T47D (cell line): ENCODE results near the gene TMEM51.

Experiments
- DNase-seq, 2 experiments: peaks; one replicate each; pipeline versions ENCODE4 v3.0.0 to v3.0.0-alpha.2; 2011 to 2012; ENCODE audit warnings: low read depth in 1 of 2, low spot score in 1 of 2
- JUND ChIP-seq: IDR thresholded peaks from 2 replicates; pipeline ENCODE4 v1.6.1; 2012; ENCODE audit warnings: low read depth
- in situ Hi-C: cut with HindIII; loops from 2 replicates; pipeline ENCODE4 v1.10.0; 2016; ENCODE audit warnings: low sequenced_read_pairs, low pct_unique_long_range_greater_than_20kb

The TMEM51 gene

GRCh38 chr1:15151377-15151806, 2.2 kb upstream of the TMEM51 start:
- no peak for TF ChIP-seq JUND
- no peak for DNase-seq

GRCh38 chr1:15151871-15152270, 1.7 kb upstream of the TMEM51 start:
- DNase-seq, result no peak
- no peak for TF ChIP-seq JUND
- in situ Hi-C loops, result no loop called here

More at GRCh38 chr1:15151377-15151806, 2.2 kb upstream of the TMEM51 start:
- in situ Hi-C loops, result no loop called here

GRCh38 chr1:15152318-15153183, 996 bp upstream of the TMEM51 start:
- no peak for TF ChIP-seq JUND
- peak; percentile 62 to 71 for DNase-seq
- in situ Hi-C loops, result no loop called here

- in situ Hi-C loops, result no loop called here
- peak; percentile 33 to 47 for DNase-seq
- TF ChIP-seq JUND, result no peak
Observed at GRCh38 chr1:15153842-15154479, 414 bp downstream of the TMEM51 start.

- no peak for TF ChIP-seq JUND
- no peak for DNase-seq
- in situ Hi-C loops, result no loop called here
Observed at GRCh38 chr1:15154480-15155036, 1.0 kb downstream of the TMEM51 start.

- TF ChIP-seq JUND, result no peak
- no peak for DNase-seq
- in situ Hi-C loops, result no loop called here
Observed at GRCh38 chr1:15155191-15155590, 1.6 kb downstream of the TMEM51 start.

- in situ Hi-C loops, result no loop called here
Observed at GRCh38 chr1:15155888-15156741, 2.6 kb downstream of the TMEM51 start.

GRCh38 chr1:15156807-15157380, 3.3 kb downstream of the TMEM51 start:
- no peak for DNase-seq
- in situ Hi-C loops, result no loop called here
- TF ChIP-seq JUND, result no peak

More at GRCh38 chr1:15155888-15156741, 2.6 kb downstream of the TMEM51 start:
- no peak for DNase-seq
- no peak for TF ChIP-seq JUND

- TF ChIP-seq JUND, result no peak
- DNase-seq, result no peak
- in situ Hi-C loops, result no loop called here
Observed at GRCh38 chr1:15157524-15158399, 4.2 kb downstream of the TMEM51 start.

GRCh38 chr1:15158506-15159165, 5.1 kb downstream of the TMEM51 start:
- no peak for TF ChIP-seq JUND
- no peak for DNase-seq

GRCh38 chr1:15159166-15159555, 5.6 kb downstream of the TMEM51 start:
- in situ Hi-C loops, result no loop called here
- no peak for TF ChIP-seq JUND
- no peak for DNase-seq

More at GRCh38 chr1:15158506-15159165, 5.1 kb downstream of the TMEM51 start:
- in situ Hi-C loops, result no loop called here
